Astrocyte (in vitro differentiated cells and primary cell): Measurements from ENCODE around the gene CASP12.

Experiments used
- CTCF ChIP-seq: IDR thresholded peaks from 2 replicates; pipeline ENCODE4 v1.5.1; 2011; ENCODE audit warnings: low read depth, mild to moderate bottlenecking, inconsistent platforms, low read length, moderate library complexity; ENCODE audit not compliant: insufficient read depth
- EZH2 ChIP-seq: IDR thresholded peaks from 2 replicates; pipeline ENCODE4 v1.6.1; 2012; ENCODE audit warnings: mild to moderate bottlenecking, low read length, inconsistent platforms; ENCODE audit not compliant: insufficient read depth

- TF ChIP-seq CTCF (no peak), EZH2 (no peak)
Observed at GRCh38 chr11:104873252-104873651, 25.0 kb downstream of the CASP12 start.
